ENCODE results near the gene HORMAD2. TPM values are rescaled to one million over a fixed set of nuclear protein-coding genes. Genes with fewer than 3 reads are reported as not detected.

HORMAD2 gene
- total RNA-seq, 5 donors from 2014 or later (not counting 1 experiment from before 2014, with no cell fraction given), result not detected

DNA sequence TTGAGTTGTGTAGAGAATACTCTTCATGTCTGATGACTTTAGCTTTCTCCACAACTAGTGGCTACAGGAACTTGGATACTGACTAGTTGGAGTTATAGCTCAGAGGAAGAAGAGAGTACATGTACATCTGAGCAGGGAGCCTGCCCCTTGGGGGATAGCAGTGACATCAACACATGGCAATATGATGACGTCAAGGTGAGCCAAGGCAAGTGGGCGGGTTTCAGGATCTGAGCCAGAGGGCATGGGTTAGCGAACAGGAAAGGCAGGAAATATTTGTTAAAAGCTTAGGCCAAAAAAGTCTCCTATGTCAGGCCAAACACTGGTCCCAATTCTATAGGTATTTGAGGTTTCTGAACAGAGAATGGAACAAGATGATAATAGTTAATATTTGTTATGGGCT is 42.0 kb upstream of the HORMAD2 start:
- Mint-ChIP-seq H3K9me3 (no peaks in the 10 kb centered on the region), H3K27ac (no peak overlapping the region), H3K36me3 (no peaks in the 10 kb centered on the region), H3K4me1 (no peaks in the 10 kb centered on the region), H3K27me3 (peaks cover 0 to 12% of the 10 kb centered on the region in 2 donors), H3K4me3 (no peak overlapping the region)
- Histone ChIP-seq H3K9me3 (no peaks in the 10 kb centered on the region), H3K4me3 (ENCODE audit: control insufficient read depth in 1 of 2, extremely low read depth in 1 of 2, low read length in 1 of 2) (no peak overlapping the region), H3K4me1 (ENCODE audit: control insufficient read depth in 1 of 2, extremely low read depth in 1 of 2, insufficient read depth in 2 of 2, low read length in 2 of 2) (no peaks in the 10 kb centered on the region), H3K36me3 (ENCODE audit: control insufficient read depth in 2 of 2, extremely low read depth in 1 of 2, insufficient read depth in 1 of 2, low read length in 1 of 2) (no peaks in the 10 kb centered on the region), H3K27ac (ENCODE audit: low read length) (no peak overlapping the region), H3K27me3 (replicated peaks in 1 of 2; ENCODE audit: control insufficient read depth in 2 of 2, extremely low read depth in 1 of 2, insufficient read depth in 2 of 2, low read length in 1 of 2) (peaks cover 0 to 7% of the 10 kb centered on the region in 2 experiments)
- CTCF ChIA-PET, result no interaction called here
- no peak for ATAC-seq (replicated peaks in 1 of 4)
- POLR2A ChIA-PET, result no interaction called here
- 70% methylated on average over 2 of the region's 3 CpGs for WGBS (ENCODE audit: insufficient coverage)
- DNase-seq, result no peak

DNA sequence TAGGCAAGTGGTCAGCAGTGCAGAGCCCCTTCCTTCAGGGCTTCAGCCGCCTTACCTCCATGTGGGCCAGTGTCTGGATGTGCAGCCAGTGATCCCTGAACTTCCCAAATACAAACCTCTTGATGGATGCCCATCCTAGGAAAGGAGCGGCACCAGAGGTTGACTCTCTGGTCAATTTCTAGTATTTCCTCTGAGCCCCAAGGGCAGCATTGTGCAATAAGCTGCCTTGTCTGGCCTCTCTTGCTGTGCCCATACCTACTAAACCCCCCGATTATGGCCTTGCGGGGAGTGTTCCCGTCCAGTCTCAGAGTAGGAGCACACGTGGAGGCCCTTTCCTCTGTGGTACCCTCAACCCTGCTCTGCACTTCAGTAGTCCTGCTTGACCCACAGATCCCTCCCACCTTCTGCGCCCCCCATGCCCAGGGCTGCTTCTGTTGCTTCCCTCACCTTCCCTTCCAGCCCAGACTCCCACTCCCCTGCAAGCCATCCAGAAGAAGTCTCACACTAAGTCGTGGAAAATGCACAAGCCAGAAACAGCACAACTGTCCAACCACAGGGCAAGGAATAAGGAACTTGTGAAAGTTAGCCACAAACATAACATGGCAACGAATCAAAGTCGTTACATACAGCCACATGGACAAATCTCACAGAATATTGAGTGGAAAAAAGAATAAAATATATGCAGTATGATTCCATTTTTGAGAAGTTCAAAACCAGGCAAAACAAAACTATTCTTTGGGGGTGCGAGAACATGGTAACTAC is 39.6 kb upstream of the HORMAD2 start:
- 87% methylated on average over 7 of the region's 11 CpGs for WGBS (ENCODE audit: insufficient coverage)
- Mint-ChIP-seq H3K9me3 (no peaks in the 10 kb centered on the region), H3K4me1 (no peaks in the 10 kb centered on the region), H3K36me3 (no peaks in the 10 kb centered on the region), H3K27me3 (peaks cover 0 to 13% of the 10 kb centered on the region in 2 donors), H3K27ac (no peak overlapping the region), H3K4me3 (no peak overlapping the region)
- ChIA-PET POLR2A (no interaction called here), CTCF (no interaction called here)
- Histone ChIP-seq H3K27ac (ENCODE audit: low read length) (no peak overlapping the region), H3K4me1 (ENCODE audit: control insufficient read depth in 1 of 2, extremely low read depth in 1 of 2, insufficient read depth in 2 of 2, low read length in 2 of 2) (no peaks in the 10 kb centered on the region), H3K9me3 (no peaks in the 10 kb centered on the region), H3K4me3 (ENCODE audit: control insufficient read depth in 1 of 2, extremely low read depth in 1 of 2, low read length in 1 of 2) (no peak overlapping the region), H3K36me3 (ENCODE audit: control insufficient read depth in 2 of 2, extremely low read depth in 1 of 2, insufficient read depth in 1 of 2, low read length in 1 of 2) (no peaks in the 10 kb centered on the region), H3K27me3 (replicated peaks in 1 of 2; ENCODE audit: control insufficient read depth in 2 of 2, extremely low read depth in 1 of 2, insufficient read depth in 2 of 2, low read length in 1 of 2) (peaks cover 0 to 7% of the 10 kb centered on the region in 2 experiments)
- DNase-seq, result no peak
- ATAC-seq (replicated peaks in 1 of 4), result no peak

DNA sequence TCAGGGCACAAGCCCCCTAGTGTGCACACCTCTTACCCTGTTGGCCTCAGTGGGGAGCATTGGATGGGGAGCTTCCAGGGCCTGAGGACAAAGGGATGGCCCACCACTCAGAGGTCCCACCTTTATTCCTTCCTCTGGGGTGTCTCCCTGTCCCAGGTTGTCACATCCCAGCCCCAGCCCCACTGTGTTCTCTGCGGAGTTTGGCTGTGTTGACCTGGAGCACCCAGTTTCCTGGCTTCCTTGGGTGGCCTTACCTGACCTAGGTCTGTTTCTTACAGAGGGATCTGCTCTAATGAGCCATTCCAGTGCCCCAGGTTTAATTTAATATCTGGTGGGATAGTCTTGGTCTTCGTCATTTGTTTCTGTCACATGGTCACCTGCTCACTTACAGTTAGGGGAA is 38.8 kb upstream of the HORMAD2 start:
- Mint-ChIP-seq H3K9me3 (no peaks in the 10 kb centered on the region), H3K4me3 (no peak overlapping the region), H3K27ac (no peak overlapping the region), H3K27me3 (peaks cover 0 to 13% of the 10 kb centered on the region in 2 donors), H3K36me3 (no peaks in the 10 kb centered on the region), H3K4me1 (no peaks in the 10 kb centered on the region)
- ATAC-seq (replicated peaks in 1 of 4) (no peak), DNase-seq (no peak)
- ChIA-PET CTCF (no interaction called here), POLR2A (no interaction called here)
- Histone ChIP-seq H3K4me1 (ENCODE audit: control insufficient read depth in 1 of 2, extremely low read depth in 1 of 2, insufficient read depth in 2 of 2, low read length in 2 of 2) (no peaks in the 10 kb centered on the region), H3K36me3 (ENCODE audit: control insufficient read depth in 2 of 2, extremely low read depth in 1 of 2, insufficient read depth in 1 of 2, low read length in 1 of 2) (no peaks in the 10 kb centered on the region), H3K9me3 (no peaks in the 10 kb centered on the region), H3K4me3 (ENCODE audit: control insufficient read depth in 1 of 2, extremely low read depth in 1 of 2, low read length in 1 of 2) (no peak overlapping the region), H3K27ac (ENCODE audit: low read length) (no peak overlapping the region), H3K27me3 (replicated peaks in 1 of 2; ENCODE audit: control insufficient read depth in 2 of 2, extremely low read depth in 1 of 2, insufficient read depth in 2 of 2, low read length in 1 of 2) (peaks cover 0 to 7% of the 10 kb centered on the region in 2 experiments)
- 93% methylated on average over 2 of the region's 2 CpGs for WGBS (ENCODE audit: insufficient coverage)

DNA sequence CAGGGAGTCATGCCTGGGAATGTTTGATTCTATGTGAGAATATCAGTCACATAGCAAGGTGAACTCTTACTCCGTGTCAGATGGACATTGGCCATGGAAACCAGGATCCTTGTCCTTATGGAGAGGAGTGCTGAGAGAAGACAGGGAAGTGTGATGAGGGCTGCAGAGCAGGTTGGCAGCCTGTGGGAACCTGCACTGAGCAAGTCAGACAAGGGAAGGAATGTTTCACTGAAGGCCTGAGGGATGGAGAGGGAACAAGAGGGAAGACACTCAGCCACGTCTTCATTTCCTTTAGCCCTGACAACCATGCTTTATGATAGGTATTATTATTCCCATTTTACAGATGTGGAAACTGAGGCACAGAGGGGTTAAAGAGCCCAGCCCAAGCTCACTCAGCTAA is 38.4 kb upstream of the HORMAD2 start:
- ATAC-seq (replicated peaks in 1 of 4) (no peak), DNase-seq (no peak)
- H3K4me1 ChIP-seq (ENCODE audit: control insufficient read depth in 1 of 2, extremely low read depth in 1 of 2, insufficient read depth in 2 of 2, low read length in 2 of 2), result peaks cover 0 to 3% of the 10 kb centered on the region in 2 experiments
- H3K36me3 Mint-ChIP-seq, result no peaks in the 10 kb centered on the region
- peaks cover 0 to 7% of the 10 kb centered on the region in 2 experiments for H3K27me3 ChIP-seq (replicated peaks in 1 of 2; ENCODE audit: control insufficient read depth in 2 of 2, extremely low read depth in 1 of 2, insufficient read depth in 2 of 2, low read length in 1 of 2)
- H3K4me3 Mint-ChIP-seq, result no peak overlapping the region
- peaks cover 2 to 3% (median 2%) of the 10 kb centered on the region in 3 donors for H3K4me1 Mint-ChIP-seq
- CTCF ChIA-PET, result no interaction called here
- POLR2A ChIA-PET, result no interaction called here
- no peak overlapping the region for H3K27ac Mint-ChIP-seq
- WGBS (ENCODE audit: insufficient coverage), result 100% methylated on average over 1 of the region's 2 CpGs
- H3K9me3 ChIP-seq, result no peaks in the 10 kb centered on the region
- H3K27ac ChIP-seq (ENCODE audit: low read length), result no peak overlapping the region
- H3K27me3 Mint-ChIP-seq, result peaks cover 0 to 13% of the 10 kb centered on the region in 2 donors
- H3K36me3 ChIP-seq (ENCODE audit: control insufficient read depth in 2 of 2, extremely low read depth in 1 of 2, insufficient read depth in 1 of 2, low read length in 1 of 2), result no peaks in the 10 kb centered on the region
- no peaks in the 10 kb centered on the region for H3K9me3 Mint-ChIP-seq
- H3K4me3 ChIP-seq (ENCODE audit: control insufficient read depth in 1 of 2, extremely low read depth in 1 of 2, low read length in 1 of 2), result no peak overlapping the region

DNA sequence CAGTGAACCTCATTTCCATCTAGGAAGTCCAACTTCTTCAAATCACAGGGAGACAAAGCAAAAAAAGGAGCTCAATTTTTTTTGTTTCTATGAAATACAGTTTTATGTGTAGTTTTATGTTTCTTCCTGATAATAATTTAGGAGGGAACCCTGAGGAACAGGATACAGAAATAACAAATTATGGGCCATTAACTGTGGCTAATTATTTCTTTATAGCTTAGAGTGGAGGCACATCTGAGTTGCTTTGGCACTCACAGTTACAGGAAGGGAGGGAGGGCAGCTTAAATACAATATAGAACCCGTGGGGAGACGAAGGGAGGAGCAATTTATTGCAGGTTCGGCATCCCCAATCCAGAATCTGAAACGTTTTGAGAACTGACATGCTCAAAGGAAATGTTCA is 37.1 kb upstream of the HORMAD2 start:
- H3K9me3 Mint-ChIP-seq, result no peaks in the 10 kb centered on the region
- Histone ChIP-seq H3K4me3 (ENCODE audit: control insufficient read depth in 1 of 2, extremely low read depth in 1 of 2, low read length in 1 of 2) (no peak overlapping the region), H3K27me3 (replicated peaks in 1 of 2; ENCODE audit: control insufficient read depth in 2 of 2, extremely low read depth in 1 of 2, insufficient read depth in 2 of 2, low read length in 1 of 2) (peaks cover 0 to 7% of the 10 kb centered on the region in 2 experiments), H3K9me3 (no peaks in the 10 kb centered on the region), H3K36me3 (ENCODE audit: control insufficient read depth in 2 of 2, extremely low read depth in 1 of 2, insufficient read depth in 1 of 2, low read length in 1 of 2) (no peaks in the 10 kb centered on the region), H3K27ac (ENCODE audit: low read length) (no peak overlapping the region), H3K4me1 (ENCODE audit: control insufficient read depth in 1 of 2, extremely low read depth in 1 of 2, insufficient read depth in 2 of 2, low read length in 2 of 2) (peaks cover 0 to 9% of the 10 kb centered on the region in 2 experiments)
- H3K27ac Mint-ChIP-seq, result no peak overlapping the region
- ChIA-PET POLR2A (no interaction called here), CTCF (interaction anchor here in 1 of 2 donors (0.5 kb wide), 1 partner anchor 366 kb away, joined by 3 read pairs; no protein-coding TSS in a partner anchor)
- DNase-seq (no peak), ATAC-seq (replicated peaks in 1 of 4) (no peak)
- peaks cover 10 to 12% (median 11%) of the 10 kb centered on the region in 3 donors for H3K4me1 Mint-ChIP-seq
- H3K36me3 Mint-ChIP-seq, result no peaks in the 10 kb centered on the region
- no CpG with 5 or more reads among the region's 4 CpGs for WGBS (ENCODE audit: insufficient coverage)
- H3K27me3 Mint-ChIP-seq, result peaks cover 0 to 13% of the 10 kb centered on the region in 2 donors
- H3K4me3 Mint-ChIP-seq, result no peak overlapping the region

DNA sequence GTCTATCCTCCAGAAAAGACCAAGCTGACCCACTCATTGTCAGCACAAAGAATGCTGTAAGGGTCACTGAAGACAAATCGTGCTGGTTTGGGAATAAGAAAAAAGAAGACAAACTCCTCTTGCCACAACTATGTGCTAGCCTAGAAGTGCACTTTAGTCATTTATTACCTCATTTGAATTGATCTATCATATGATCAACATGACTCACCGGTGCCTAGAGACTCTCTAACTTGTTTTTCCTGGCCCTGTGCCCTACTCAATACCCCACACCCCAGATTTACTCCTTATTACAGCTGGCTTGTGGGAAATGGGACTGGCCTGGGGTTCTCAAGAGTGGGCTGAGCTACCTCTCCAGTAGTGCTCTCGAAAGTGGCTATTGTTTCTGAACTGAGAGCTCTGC is 35.9 kb upstream of the HORMAD2 start:
- WGBS (ENCODE audit: insufficient coverage), result no CpG with 5 or more reads among the region's 3 CpGs
- CTCF ChIA-PET, result no interaction called here
- no peaks in the 10 kb centered on the region for H3K36me3 ChIP-seq (ENCODE audit: control insufficient read depth in 2 of 2, extremely low read depth in 1 of 2, insufficient read depth in 1 of 2, low read length in 1 of 2)

More for the DNA sequence above, 35.9 kb upstream of the HORMAD2 start:
- Mint-ChIP-seq H3K36me3 (no peaks in the 10 kb centered on the region), H3K9me3 (no peaks in the 10 kb centered on the region), H3K27ac (no peak overlapping the region), H3K27me3 (peaks cover 0 to 13% of the 10 kb centered on the region in 2 donors), H3K4me3 (no peak overlapping the region), H3K4me1 (peaks cover 10 to 12% (median 11%) of the 10 kb centered on the region in 3 donors)
- H3K4me3 ChIP-seq (ENCODE audit: control insufficient read depth in 1 of 2, extremely low read depth in 1 of 2, low read length in 1 of 2), result no peak overlapping the region
- ATAC-seq (replicated peaks in 1 of 4) (no peak), DNase-seq (no peak)
- H3K27me3 ChIP-seq (replicated peaks in 1 of 2; ENCODE audit: control insufficient read depth in 2 of 2, extremely low read depth in 1 of 2, insufficient read depth in 2 of 2, low read length in 1 of 2), result peaks cover 0 to 7% of the 10 kb centered on the region in 2 experiments
- H3K27ac ChIP-seq (ENCODE audit: low read length), result no peak overlapping the region
- H3K9me3 ChIP-seq, result no peaks in the 10 kb centered on the region
- H3K4me1 ChIP-seq (ENCODE audit: control insufficient read depth in 1 of 2, extremely low read depth in 1 of 2, insufficient read depth in 2 of 2, low read length in 2 of 2), result peaks cover 0 to 9% of the 10 kb centered on the region in 2 experiments
- POLR2A ChIA-PET, result no interaction called here

Measured in T-cell (primary cell).